GM19023 (cell line): ENCODE data around the gene LYRM9.
"Not testable (repeated sequence)": the region's sequence is repeated elsewhere in the genome, so short reads cannot be mapped to it uniquely, and the experiment has no call there.

Source experiments
- ATAC-seq: cut with Tn5 transposase; IDR thresholded peaks from one replicate; pipeline ENCODE4 v1.9.1; 2021; ENCODE audit warnings: mild to moderate bottlenecking, moderate library complexity; ENCODE audit not compliant: unreplicated experiment

Gene LYRM9

GRCh38 chr17:27845264-27846041 is 47.7 kb downstream of the LYRM9 start:
- no peak for ATAC-seq

GRCh38 chr17:27840688-27841087 is 52.5 kb downstream of the LYRM9 start:
- no peak for ATAC-seq

- ATAC-seq: not testable (repeated sequence)
Measured at GRCh38 chr17:27840406-27840678, 52.8 kb downstream of the LYRM9 start.

GRCh38 chr17:27839571-27840405 is 53.4 kb downstream of the LYRM9 start:
- not testable (repeated sequence) for ATAC-seq

GRCh38 chr17:27838607-27839006 is 54.6 kb downstream of the LYRM9 start:
- not testable (repeated sequence) for ATAC-seq

- ATAC-seq: not testable (repeated sequence)
Measured at GRCh38 chr17:27837769-27838168, 55.4 kb downstream of the LYRM9 start.

GRCh38 chr17:27836651-27837050 is 56.5 kb downstream of the LYRM9 start:
- no peak for ATAC-seq

DNA sequence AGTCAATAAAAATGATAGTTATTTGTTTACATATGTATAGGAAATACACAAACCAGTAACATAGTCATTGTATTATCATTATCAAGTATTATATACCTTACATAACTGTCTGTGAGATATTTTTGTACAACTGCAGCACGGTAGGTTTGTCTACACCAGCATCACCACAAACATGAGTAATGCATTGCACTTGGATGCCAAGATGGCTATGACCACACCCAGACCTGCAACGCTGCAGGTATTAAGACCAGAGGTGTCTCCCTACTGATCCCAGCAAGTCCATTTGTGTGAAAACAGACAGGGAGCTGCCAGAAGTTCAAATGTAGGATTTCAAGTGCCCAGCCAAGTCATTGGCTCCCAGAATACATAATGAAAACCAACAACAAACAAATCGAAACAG is 58.6 kb downstream of the LYRM9 start:
- no peak for ATAC-seq

DNA sequence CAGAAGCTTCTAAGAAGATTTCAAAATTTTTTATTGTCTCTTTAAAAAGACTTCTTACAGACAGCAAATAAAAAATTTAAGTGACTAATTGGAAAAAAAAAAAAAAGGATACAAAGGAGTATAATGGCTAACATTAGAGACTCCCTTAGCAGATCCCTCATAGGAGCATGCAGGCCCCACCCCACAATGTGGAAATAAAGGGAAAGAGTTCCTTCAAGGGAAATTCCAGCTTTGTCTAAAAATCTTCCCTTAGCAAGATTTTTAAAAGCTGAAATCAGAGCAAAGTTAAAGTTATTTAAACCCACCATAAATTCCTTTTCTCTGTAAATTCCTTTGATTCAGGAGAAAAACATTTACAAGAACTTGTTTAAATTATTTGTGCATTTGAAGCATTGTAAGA is 60.3 kb downstream of the LYRM9 start:
- no peak for ATAC-seq

- not testable (repeated sequence) for ATAC-seq
Measured at GRCh38 chr17:27829888-27830287, 63.3 kb downstream of the LYRM9 start.

GRCh38 chr17:27829143-27829711 is 63.9 kb downstream of the LYRM9 start:
- not testable (repeated sequence) for ATAC-seq
